Body of pancreas (tissue), 4 donors: Measurements from ENCODE around the gene VAV1. TPM values are rescaled to one million over a fixed set of nuclear protein-coding genes. Genes with fewer than 3 reads are reported as not detected.

ENCODE experiments used
- ATAC-seq: fragments of 150-250 bp; one replicate; pipeline ENCODE4 v1.9.1; 2016
- DNase-seq, 4 donors: peaks; one replicate each; pipeline ENCODE4 v3.0.0-alpha.2; 2019
- H3K27ac ChIP-seq, 4 donors: fragments of 200-600 bp; sonication (generic); 1 replicate in 3 of 4; 2 replicates in 1 of 4; pipeline versions ENCODE4 v1.5.1 to v1.6.1; 2016 to 2019; ENCODE audit warnings: mild to moderate bottlenecking in 1 of 4, mixed read lengths in 1 of 4, moderate library complexity in 1 of 4
- H3K27me3 ChIP-seq, 2 donors: fragments of 200-600 bp; sonication (generic); one replicate each; pipeline ENCODE4 v1.6.0; 2016; ENCODE audit warnings: mild to moderate bottlenecking in 1 of 2
- H3K36me3 ChIP-seq, 2 donors: fragments of 200-600 bp; sonication (generic); replicated peaks in 1 of 2; 2 replicates each; pipeline ENCODE4 v1.5.1; 2016; ENCODE audit warnings: low read depth in 2 of 2; ENCODE audit not compliant: insufficient read depth in 1 of 2
- H3K4me1 ChIP-seq: fragments of 200-600 bp; sonication (generic); one replicate; pipeline ENCODE4 v1.6.0; 2016
- H3K4me3 ChIP-seq, 2 donors: fragments of 200-600 bp; sonication (generic); 1 replicate in 1 of 2; 2 replicates in 1 of 2; pipeline ENCODE4 v1.5.1; 2016 to 2019
- H3K9me3 ChIP-seq, 3 donors: fragments of 200-600 bp; sonication (generic); 1 replicate in 2 of 3; 2 replicates in 1 of 3; pipeline ENCODE4 v1.5.1; 2016
- CTCF ChIP-seq, 7 experiments: fragments of 450-650 bp in 4 of 7; fragments of 200-600 bp in 3 of 7; sonication (generic) in 3 of 7; IDR thresholded peaks; one replicate each; pipeline ENCODE4 v1.5.1; 2016 to 2019; ENCODE audit warnings: antibody characterized with exemption in 7 of 7
- POLR2A ChIP-seq, 3 donors: fragments of 450-650 bp; IDR thresholded peaks; one replicate each; pipeline ENCODE4 v1.6.1; 2016; ENCODE audit warnings: antibody characterized with exemption in 3 of 3, mild to moderate bottlenecking in 2 of 3
- WGBS, 2 donors: methylation state at CpG; one replicate each; pipeline ENCODE4 v1.1.5; 2017; 5-methylcytosine and 5-hydroxymethylcytosine counted together
- intact Hi-C: fragments of 100-400 bp; cut with DNase I; formaldehyde crosslinking; loops from one replicate; pipeline ENCODE4 v1.15.1; 2023
- total RNA-seq, 2 donors: library from RNA; depleted of rRNA; stranded (reverse); fragments of >200 nt; gene quantifications; one replicate each; pipeline ENCODE4 v1.1.0, GENCODE V29; 2016

Gene VAV1
- total RNA-seq, 2 donors from 2014 or later = 1.3 to 5.6 TPM

GRCh38 chr19:6822311-6822670 lies 49.8 kb downstream of the VAV1 start:
- WGBS, 2 donors = 37 to 49% methylated on average over 11 to 25 of the region's 25 CpGs
- Histone ChIP-seq H3K27me3 (no peaks in the 10 kb centered on the region), H3K27ac (no peak overlapping the region), H3K4me3 (no peak overlapping the region), H3K9me3 (no peaks in the 10 kb centered on the region), H3K4me1 (no peaks in the 10 kb centered on the region), H3K36me3 (no peaks in the 10 kb centered on the region)
- TF ChIP-seq POLR2A (IDR thresholded peaks at IDR 0.05) (no peak), CTCF (IDR thresholded peaks at IDR 0.05) (no peak)
- no peak for ATAC-seq
- intact Hi-C loops = no loop called here
- no peak for DNase-seq

GRCh38 chr19:6825076-6825774 lies 52.7 kb downstream of the VAV1 start:
- Histone ChIP-seq H3K27me3 (no peaks in the 10 kb centered on the region), H3K36me3 (no peaks in the 10 kb centered on the region), H3K4me1 (no peaks in the 10 kb centered on the region), H3K4me3 (no peak overlapping the region), H3K27ac (no peak overlapping the region), H3K9me3 (no peaks in the 10 kb centered on the region)
- intact Hi-C loops = no loop called here
- WGBS, 2 donors = 75 to 79% methylated on average over 9 to 12 of the region's 12 CpGs
- TF ChIP-seq CTCF (IDR thresholded peaks at IDR 0.05) = no peak
- no peak for TF ChIP-seq POLR2A (IDR thresholded peaks at IDR 0.05)
- DNase-seq (no peak), ATAC-seq (no peak)

- intact Hi-C loops = no loop called here
- no peaks in the 10 kb centered on the region for H3K9me3 ChIP-seq
- WGBS, 2 donors = 66 to 77% methylated on average over 15 of the region's 15 CpGs
- no peak overlapping the region for H3K4me3 ChIP-seq
- H3K36me3 ChIP-seq = no peaks in the 10 kb centered on the region
- H3K27ac ChIP-seq = no peak overlapping the region
- no peaks in the 10 kb centered on the region for H3K27me3 ChIP-seq
- DNase-seq (no peak), ATAC-seq (no peak)
- H3K4me1 ChIP-seq = no peaks in the 10 kb centered on the region
- TF ChIP-seq POLR2A (IDR thresholded peaks at IDR 0.05) (no peak), CTCF (IDR thresholded peaks at IDR 0.05) (no peak)
Measured at GRCh38 chr19:6826281-6826920, 53.9 kb downstream of the VAV1 start.

- WGBS, 2 donors = 25 to 39% methylated on average over 4 to 14 of the region's 14 CpGs
- TF ChIP-seq POLR2A (IDR thresholded peaks at IDR 0.05) (no peak), CTCF (IDR thresholded peaks at IDR 0.05) (no peak)
- Histone ChIP-seq H3K27me3 (no peaks in the 10 kb centered on the region), H3K27ac (no peak overlapping the region), H3K9me3 (no peaks in the 10 kb centered on the region), H3K4me1 (no peaks in the 10 kb centered on the region), H3K4me3 (no peak overlapping the region), H3K36me3 (no peaks in the 10 kb centered on the region)
- intact Hi-C loops = no loop called here
- ATAC-seq = no peak
- no peak for DNase-seq
Measured at GRCh38 chr19:6828306-6828697, 55.8 kb downstream of the VAV1 start.
